Nephron (organoid): ENCODE data around the gene H2BK1.

Experiments used
- H3K27ac Mint-ChIP-seq, 3 experiments: 2 replicates each; pipeline ENCODE4 v1.8.0; 2020; ENCODE audit warnings: mixed read lengths in 3 of 3, mild to moderate bottlenecking in 2 of 3, moderate library complexity in 1 of 3
- H3K27me3 Mint-ChIP-seq: 2 replicates; pipeline ENCODE4 v1.8.0; 2021; ENCODE audit warnings: low read depth, mild to moderate bottlenecking, moderate library complexity, mixed read lengths
- H3K36me3 Mint-ChIP-seq: 2 replicates; pipeline ENCODE4 v1.8.0; 2020; ENCODE audit warnings: low read depth, mixed read lengths
- H3K4me1 Mint-ChIP-seq: 2 replicates; pipeline ENCODE4 v1.8.0; 2020; ENCODE audit warnings: mixed read lengths
- H3K4me3 Mint-ChIP-seq, 3 experiments: 2 replicates each; pipeline ENCODE4 v1.8.0; 2020; ENCODE audit warnings: mild to moderate bottlenecking in 3 of 3, mixed read lengths in 3 of 3, moderate library complexity in 2 of 3
- H3K9me3 Mint-ChIP-seq: 2 replicates; pipeline ENCODE4 v1.8.0; 2020; ENCODE audit warnings: mixed read lengths
- CTCF ChIP-seq, 3 experiments: fragments of 200-600 bp; sonication (generic); IDR thresholded peaks; one replicate each; pipeline ENCODE4 v1.5.0; 2021; ENCODE audit warnings: antibody characterized with exemption in 3 of 3; ENCODE audit not compliant: unreplicated experiment in 3 of 3

Gene H2BK1

DNA sequence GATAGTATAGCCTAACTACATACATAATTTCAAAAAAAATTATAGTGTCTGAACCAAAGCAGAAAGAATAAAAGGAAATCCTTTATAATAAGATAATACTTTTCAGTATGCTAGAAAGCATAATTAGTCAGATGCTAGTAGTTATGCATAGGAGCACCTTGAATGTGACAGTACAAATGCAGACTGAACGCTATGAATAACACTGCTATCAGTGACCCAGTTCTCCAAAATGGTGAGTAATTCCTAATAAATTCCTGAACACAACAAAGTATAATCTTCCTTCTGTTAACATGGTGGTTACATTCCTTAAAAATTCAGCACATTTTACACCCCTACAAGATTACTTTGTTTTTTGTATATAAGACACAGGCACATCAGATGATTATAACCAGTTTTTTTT is 20.8 kb upstream of the H2BK1 start:
- Mint-ChIP-seq H3K27me3 (no peaks in the 10 kb centered on the region), H3K4me1 (peaks cover 41% of the 10 kb centered on the region)
- no peak for TF ChIP-seq CTCF (IDR thresholded peaks at IDR 0.05; ENCODE audit: unreplicated experiment in 3 of 3)

DNA sequence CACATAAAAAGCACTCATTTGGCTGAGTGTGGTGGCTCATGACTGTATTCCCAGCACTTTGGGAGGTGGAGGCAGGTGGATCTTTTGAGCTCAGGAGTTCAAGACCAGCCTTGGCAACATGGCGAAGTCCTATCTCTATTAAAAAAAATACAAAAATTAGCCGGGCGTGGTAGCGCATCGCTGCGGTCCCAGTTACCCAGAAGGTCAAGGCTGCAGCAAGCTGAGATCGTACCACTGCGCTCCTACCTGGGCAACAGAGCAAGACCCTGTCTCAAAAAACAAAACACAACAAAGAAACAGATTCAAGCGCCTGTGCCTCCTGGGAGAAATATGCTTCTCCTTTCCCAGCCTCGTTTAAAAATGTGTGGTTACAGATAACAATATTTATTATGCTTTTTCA is 19.0 kb upstream of the H2BK1 start:
- H3K4me3 Mint-ChIP-seq, result no peak overlapping the region
- no peaks in the 10 kb centered on the region for H3K9me3 Mint-ChIP-seq
- peaks cover 10% of the 10 kb centered on the region for H3K36me3 Mint-ChIP-seq
- no peaks in the 10 kb centered on the region for H3K27me3 Mint-ChIP-seq
- H3K4me1 Mint-ChIP-seq, result peaks cover 50% of the 10 kb centered on the region
- no peak overlapping the region for H3K27ac Mint-ChIP-seq
- TF ChIP-seq CTCF (IDR thresholded peaks at IDR 0.05; ENCODE audit: unreplicated experiment in 3 of 3), result no peak

More for the DNA sequence above, 20.8 kb upstream of the H2BK1 start:
- Mint-ChIP-seq H3K4me3 (peak overlapping the region; percentile 95 to 99 (median 99)), H3K9me3 (no peaks in the 10 kb centered on the region), H3K36me3 (no peaks in the 10 kb centered on the region), H3K27ac (peak overlapping the region in 1 of 3 experiments; percentile 93)

- Mint-ChIP-seq H3K4me3 (peak overlapping the region; percentile 94 to 98 (median 95)), H3K9me3 (no peaks in the 10 kb centered on the region), H3K27me3 (no peaks in the 10 kb centered on the region), H3K36me3 (peaks cover 18% of the 10 kb centered on the region), H3K4me1 (peaks cover 45% of the 10 kb centered on the region), H3K27ac (peak overlapping the region; percentile 99)
- no peak for TF ChIP-seq CTCF (IDR thresholded peaks at IDR 0.05; ENCODE audit: unreplicated experiment in 3 of 3)
These were observed 18.0 kb upstream of the H2BK1 start for GRCh38 chr7:151228024-151228866.

DNA sequence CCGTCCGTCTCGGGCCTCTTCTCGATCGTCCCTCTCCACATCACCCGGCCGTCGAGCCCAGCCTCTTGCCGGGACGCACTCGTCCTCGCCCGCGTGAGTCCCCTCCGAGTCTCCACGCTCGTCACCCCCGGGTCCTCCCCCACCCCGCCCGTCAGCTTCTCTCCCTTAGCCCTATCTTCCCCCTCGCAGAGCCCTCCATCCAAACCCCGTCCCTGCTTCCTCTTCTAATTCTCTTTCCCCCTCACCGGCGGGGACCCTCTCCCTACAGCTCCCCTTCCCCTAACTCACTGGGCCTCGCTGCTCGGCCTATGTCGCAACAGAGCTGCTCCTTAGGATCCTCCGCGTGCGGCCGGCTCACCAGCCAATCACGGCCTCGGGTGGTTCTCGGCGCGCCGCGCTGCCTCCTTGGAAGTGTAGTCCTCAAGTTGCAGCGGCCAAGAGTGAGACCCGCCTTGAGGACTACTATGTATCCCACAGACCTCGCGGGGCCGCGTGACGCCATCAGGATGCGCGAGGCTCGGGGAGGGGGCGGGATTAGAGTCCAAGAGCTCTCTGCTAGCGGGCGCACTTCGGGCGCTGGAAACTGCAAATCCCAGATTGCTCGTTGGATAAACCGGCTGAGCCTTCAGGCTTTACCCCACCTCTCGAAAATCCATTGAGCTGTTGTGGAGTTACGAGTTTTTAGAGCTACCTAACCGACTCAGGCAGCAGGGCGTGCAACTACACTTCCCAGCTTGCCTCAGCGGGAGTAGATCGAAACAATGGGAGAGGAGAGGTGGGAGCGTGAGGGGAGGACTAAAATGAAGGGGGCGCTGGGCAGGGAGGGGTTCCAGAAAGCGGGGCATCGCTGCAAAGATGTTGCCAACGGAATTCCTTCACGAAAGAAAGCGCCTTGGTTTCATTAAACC is 16.8 kb upstream of the H2BK1 start, which contains the start of gene ABCF2:
TSS of gene ABCF2 (minus strand) at position 331 of the 908 bp plus-strand sequence. CDS start 747 bp downstream, outside the sequence.
- H3K4me1 Mint-ChIP-seq, result peaks cover 39% of the 10 kb centered on the region
- peak within 1 kb of the TSS; percentile 94 to 98 (median 95) for H3K4me3 Mint-ChIP-seq
- no peaks in the 10 kb centered on the region for H3K27me3 Mint-ChIP-seq
- H3K9me3 Mint-ChIP-seq, result no peaks in the 10 kb centered on the region
- H3K27ac Mint-ChIP-seq, result peak within 1 kb of the TSS; percentile 99
- no peak for TF ChIP-seq CTCF (IDR thresholded peaks at IDR 0.05; ENCODE audit: unreplicated experiment in 3 of 3)
- H3K36me3 Mint-ChIP-seq, result peaks cover 29% of the 10 kb centered on the region

GRCh38 chr7:151226560-151226874 is 16.2 kb upstream of the H2BK1 start:
- peak overlapping the region; percentile 94 to 98 (median 95) for H3K4me3 Mint-ChIP-seq
- H3K27me3 Mint-ChIP-seq, result no peaks in the 10 kb centered on the region
- H3K36me3 Mint-ChIP-seq, result peaks cover 31% of the 10 kb centered on the region
- H3K4me1 Mint-ChIP-seq, result peaks cover 33% of the 10 kb centered on the region
- peak overlapping the region in 2 of 3 experiments; percentile 99 for H3K27ac Mint-ChIP-seq
- no peaks in the 10 kb centered on the region for H3K9me3 Mint-ChIP-seq
- TF ChIP-seq CTCF (IDR thresholded peaks at IDR 0.05; ENCODE audit: unreplicated experiment in 3 of 3), result no peak
